Activated T-cell treated with anti-CD3 and anti-CD28 coated beads for 1 hour (primary cell): ENCODE measurements around the gene TEAD3.

Source experiments
- DNase-seq: peaks from one replicate; pipeline ENCODE4 v3.0.0-alpha.2; 2020; ENCODE audit warnings: low read depth

Gene TEAD3

DNA sequence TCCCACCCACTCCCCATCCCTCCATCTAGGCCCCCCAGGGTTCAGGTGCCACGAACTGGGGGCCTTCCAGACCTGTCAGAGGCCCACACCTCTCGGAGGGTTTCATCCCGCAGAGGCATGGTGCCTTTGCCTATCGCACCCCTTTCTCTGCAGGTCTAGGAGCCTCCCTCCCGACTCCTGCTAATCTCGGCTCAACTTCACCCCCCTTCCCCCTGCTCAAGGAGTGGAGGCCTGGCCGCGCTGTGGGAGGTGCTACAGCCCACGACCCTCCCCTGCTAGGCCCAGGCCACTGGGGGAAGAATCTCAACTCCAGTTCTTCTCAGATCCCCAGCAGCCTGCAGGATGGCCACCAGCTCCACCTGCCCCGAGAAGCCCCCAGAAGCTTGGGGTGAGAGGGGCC is 15.9 kb upstream of the TEAD3 start, which contains the start of gene TULP1:
TSS of gene TULP1 (minus strand) at position 157 of the 400 bp plus-strand sequence. CDS start at position 119, 38 bp downstream.
- no peak for DNase-seq

DNA sequence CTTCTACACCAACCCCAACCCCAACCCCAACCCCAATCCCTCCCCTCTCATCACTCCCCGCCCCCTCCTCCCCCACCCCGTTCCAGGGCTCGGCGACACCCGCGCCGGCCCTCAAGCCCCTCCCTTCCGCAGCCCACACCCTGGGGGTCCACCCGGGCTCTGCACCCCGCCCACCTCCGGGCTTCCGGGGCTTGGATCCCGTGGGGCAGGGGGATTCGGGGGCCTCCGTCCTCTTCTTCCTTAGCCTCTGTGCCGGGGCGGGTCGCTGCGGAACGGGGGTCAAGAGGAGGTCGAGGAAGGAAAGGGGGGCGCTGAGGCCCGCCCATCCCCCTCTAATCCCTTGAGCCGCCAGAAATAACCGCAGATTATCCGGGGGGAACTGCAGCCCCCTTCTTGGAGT is 15.1 kb upstream of the TEAD3 start:
- DNase-seq = no peak

DNA sequence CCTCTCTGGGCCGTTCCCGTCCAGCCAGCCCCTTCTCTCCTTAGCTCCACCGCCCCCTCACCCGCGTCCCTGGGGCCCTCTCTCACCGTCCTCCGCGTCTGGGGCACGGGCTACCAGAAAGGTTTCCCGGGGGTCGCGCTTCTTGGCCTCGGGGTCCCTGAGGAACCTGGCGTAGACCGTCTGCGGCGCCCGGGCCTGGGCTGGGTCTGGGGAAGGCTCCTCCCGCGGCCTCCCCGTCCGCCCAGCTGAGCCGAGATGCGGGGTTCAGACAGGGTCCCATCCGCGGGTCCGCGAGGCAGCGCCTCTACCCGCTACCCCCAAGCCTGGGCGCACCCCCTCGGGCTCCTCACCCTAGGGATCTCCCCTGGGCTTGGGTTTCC is 14.7 kb upstream of the TEAD3 start:
- DNase-seq = no peak

DNA sequence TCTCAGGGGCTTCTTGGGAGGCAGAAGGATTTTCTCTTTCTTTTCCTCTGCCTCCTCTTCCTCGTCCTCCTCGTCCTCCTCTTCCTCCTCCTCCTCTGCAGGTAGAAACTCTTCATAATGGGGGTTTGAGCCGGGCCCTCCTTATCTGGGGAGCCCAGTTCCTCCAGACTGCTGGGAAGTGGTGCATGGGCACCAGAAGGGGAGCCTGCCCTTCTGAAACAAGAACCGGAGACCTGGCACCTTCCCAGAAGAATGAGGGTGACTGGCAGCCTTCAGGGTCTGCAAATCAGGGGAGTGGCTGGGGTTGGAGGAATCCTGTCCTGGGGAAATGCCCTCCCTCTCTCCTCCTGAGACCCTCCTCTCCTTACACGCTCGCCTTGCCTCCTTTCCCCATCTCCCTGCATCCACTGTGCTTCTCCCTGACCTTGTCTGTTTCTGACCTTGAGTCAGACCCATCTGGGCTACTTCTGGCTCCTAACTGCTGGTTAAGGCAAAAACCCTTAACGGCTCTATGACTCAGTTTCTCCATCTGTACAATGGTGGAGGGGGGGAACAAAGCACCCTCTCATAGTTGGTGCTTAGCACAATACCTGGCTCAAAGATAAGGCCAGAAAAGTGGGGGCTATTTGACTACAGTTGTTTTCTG is 14.2 kb upstream of the TEAD3 start:
- DNase-seq = no peak

DNA sequence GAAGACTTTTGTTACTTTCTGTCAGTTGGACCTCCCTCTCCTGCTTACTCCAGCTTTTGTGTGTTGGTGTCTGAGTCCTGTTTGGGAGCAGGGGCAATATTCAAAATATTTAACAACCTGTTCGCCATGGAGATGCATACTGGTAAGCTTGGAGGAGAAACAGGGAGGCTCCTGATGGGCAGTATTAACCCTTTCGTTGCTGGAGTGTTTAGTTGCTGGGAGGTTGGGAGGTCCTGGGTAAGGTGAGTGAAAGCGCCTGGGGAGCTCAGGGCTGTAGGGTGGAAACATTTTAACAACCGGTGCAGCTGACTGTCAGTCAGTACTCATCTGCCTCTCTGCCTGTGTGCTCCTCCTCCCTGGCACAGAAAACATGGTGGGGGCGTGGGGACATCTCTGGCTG is 11.7 kb upstream of the TEAD3 start:
- DNase-seq = no peak

DNA sequence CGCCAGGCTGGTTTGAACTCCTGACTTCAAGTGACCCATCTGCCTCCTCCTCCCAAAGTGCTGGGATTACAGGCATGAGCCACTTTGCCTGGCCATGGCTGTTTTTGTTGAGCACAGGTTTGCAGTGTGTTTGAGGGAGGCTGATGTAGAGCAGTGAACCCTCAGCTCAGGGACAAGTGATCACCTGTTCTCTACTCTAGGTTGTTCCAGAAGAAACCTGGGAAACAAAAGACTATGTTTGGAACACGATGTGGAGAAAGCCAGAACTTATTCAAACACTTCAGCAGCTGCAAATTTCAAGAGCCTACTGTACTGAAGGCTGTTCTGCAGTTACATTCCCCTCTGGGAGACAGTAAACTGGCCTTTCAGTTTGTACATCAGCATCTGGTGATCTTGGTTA is 11.1 kb upstream of the TEAD3 start:
- DNase-seq = no peak

DNA sequence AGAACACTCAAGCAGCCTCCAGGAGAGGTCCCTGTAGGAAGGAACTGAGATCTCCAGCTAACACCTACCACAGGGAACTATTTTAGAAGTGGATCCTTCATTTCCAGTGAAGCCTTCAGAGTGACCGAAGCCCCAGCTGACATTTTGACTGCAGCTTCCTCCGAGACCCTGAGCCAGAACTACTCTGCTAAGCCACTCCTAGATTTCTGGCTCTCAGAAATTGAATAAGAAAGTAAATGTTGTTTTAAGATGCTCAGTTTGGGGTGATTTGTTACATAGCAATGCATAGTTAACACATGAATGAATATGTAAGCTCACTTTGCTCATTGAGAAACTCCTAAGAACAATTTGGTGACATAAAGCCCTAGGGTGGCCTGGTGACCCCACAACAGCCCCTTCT is 10.3 kb upstream of the TEAD3 start:
- no peak for DNase-seq

DNA sequence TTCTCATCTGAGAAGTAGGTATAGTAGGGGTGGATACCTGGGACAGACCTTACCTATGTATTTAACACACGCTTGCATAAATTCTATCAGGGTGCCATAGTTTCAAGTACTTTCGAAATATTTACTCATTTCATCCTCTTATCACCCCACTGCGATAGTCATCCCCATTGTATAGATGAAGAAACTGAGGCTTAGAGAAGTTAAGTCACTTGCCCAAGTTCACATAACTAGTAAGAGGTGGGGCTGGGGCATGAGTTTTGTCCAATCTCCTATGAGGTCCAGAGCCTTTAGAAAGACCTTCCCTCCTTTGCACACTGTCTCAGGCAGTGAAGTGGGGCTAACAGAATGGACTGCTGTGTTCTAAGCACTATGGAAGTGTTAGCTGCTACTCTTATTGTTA is 9.7 kb upstream of the TEAD3 start:
- no peak for DNase-seq

DNA sequence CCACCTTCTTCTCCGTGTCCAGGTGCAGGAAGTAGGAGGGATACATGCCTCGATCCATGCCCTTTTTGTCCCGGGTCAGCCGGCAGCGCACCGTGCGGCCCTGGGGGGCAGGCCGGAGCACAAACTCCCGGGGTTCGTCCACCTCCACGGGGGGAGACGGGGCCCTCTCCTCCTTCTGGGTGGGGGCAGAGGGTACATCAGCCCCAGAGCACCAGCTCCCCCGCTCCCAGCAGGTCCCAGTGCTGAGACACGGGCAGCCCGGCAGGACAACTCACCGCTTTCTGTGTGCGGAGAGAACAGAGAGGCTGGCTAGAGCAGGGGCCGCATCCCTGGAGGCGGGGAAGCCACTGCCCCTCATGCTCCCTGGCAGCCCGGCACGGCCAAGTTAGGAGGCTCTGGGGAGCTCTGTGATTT is 9.1 kb upstream of the TEAD3 start:
- no peak for DNase-seq

DNA sequence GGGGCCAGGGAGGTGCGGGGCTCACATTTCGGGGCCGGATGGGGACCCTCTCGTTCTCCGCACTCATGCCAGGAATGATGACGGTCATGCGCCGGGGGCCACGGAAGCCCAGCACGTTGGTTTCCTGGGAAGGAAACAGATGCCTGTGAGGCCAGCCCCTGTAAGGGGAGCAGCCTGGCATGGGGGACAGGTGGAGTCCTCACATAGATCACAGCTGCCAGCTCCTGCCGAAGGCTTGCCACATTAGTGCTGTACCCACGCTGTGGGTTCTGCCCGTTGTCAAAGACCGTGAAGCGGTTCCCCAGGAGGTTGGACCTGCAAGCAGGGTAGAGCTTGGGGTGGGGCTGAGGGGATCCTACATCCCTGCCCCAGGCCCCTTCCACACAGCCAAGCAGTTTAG is 6.7 kb upstream of the TEAD3 start:
- no peak for DNase-seq

DNA sequence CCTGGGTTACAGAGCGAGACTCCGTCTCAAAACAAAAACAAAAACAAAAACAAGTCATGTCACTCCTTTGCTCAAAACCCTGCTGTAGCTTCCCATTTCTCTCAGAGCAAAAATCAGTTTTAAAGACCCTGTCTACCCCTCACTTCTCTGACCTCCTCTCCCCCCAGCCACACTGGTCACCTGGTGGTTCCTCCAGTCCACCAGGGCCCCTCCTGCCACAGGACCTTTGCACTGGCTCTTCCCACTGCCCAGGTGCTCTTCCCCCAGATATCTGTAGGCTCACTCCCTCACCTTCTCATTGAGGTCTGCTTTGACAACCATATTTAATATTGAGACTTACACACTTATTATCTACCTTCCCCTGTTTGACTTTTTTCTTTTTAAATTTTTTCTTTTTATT is 4.9 kb upstream of the TEAD3 start:
- no peak for DNase-seq

DNA sequence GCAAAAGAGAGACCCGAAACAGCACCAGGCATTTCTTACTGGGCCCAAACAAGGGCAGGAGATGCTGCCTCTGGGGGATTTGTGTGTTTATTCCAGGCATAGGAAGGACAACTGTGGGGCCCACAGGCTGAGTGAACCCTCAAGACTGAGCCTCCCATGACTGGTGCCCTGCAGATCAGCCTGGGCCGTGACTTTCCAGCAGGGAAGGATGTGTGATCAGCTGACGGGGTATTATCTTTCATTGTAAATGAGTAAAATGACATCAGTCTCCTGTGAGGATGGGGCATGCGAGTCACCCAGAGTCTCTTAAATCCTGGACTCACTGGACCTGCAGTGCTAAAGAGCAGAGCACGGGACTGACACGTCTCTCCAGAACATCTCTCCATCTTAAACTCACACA is 3.9 kb upstream of the TEAD3 start:
- no peak for DNase-seq

DNA sequence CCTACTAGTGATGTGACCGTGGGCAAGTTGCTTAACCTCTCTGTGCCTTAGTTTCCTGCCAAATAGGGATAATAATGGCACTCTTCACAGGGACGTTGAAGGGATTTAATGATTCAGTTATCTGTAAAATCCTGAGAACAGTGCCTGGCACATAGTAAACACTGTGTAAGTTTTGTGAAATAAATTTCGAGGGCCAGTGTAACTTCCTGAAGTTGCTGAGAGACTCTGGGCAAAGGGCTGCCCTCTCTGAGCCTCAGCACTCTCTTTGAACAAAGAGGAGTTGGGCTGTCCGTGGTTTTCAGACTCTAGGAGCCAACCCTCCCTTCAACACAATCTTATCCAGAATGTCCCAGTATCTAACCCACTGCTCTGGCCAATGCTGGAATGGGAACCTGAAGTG is 2.5 kb upstream of the TEAD3 start:
- DNase-seq = no peak

DNA sequence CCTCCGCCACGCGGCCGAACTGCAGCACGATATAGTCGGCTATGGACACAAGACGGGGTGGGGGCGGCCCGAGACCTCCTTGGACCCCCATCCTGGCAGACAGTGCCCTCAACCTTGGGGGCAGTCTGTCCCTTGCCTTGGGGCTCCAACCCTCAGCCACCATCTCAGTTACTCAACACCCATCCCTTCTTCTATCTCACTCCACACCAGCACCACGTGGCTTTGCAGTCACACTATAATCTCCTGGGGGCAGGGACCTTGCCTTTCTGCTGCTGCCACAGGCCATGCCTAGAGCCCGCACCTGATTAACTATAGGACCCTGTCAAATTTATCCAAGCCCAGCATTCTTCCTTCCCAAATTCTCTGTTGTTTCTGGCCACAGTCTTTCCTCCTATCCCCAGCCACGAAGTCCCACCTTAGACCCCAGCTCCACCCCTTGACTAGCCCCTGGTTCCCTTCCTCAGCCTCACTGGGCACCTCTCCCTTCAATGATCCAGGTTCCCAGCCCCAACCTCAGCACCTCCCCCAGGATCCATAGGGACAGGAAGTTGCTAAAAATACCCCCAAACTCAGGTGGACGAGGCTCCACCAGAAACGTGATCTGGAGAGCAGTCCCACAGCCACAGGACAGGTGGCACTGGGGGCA is 1.7 kb upstream of the TEAD3 start:
- no peak for DNase-seq

DNA sequence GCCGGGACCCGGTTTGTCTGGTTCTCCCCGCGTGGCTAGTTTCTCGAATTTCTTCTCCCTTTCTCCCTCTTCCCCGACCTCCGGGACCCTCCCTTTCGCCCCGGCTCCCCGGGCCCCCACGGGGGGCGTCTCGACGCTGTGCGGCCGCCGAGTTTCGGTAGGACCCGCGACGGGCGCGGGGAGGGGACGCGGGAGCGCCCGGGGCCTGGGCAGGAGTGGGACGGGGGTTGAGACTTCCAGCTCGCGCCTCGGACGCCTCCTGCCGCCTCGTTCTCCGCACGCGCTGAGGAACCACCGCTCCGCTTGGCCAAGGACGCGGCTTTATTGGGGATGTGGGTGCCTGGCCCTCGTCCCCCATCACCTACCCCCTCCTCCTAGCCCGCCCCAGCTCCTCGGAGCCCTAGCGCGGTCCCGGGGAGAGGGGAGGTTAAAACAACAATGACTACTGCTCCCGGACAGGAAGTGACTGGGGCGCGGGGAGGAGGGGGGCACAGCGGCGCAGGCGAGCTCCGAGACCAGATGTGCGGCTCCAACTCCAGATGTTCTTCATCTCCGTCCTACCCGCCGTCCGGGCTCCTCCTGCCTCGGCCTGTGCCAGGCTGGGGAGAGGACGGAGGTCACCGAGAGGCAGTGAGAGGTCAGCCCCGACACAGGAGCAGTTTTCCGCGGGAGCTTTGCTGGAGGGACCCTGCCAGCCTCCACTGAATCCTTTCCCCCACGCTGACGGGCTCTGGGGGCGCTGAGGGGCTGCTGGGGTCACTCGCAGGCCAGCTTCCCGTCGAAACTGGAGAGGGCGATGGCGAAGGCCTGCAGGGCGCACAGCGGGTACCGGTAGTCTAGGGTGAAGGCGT is 917 bp upstream of the TEAD3 start:
- peak; percentile 18 for DNase-seq

DNA sequence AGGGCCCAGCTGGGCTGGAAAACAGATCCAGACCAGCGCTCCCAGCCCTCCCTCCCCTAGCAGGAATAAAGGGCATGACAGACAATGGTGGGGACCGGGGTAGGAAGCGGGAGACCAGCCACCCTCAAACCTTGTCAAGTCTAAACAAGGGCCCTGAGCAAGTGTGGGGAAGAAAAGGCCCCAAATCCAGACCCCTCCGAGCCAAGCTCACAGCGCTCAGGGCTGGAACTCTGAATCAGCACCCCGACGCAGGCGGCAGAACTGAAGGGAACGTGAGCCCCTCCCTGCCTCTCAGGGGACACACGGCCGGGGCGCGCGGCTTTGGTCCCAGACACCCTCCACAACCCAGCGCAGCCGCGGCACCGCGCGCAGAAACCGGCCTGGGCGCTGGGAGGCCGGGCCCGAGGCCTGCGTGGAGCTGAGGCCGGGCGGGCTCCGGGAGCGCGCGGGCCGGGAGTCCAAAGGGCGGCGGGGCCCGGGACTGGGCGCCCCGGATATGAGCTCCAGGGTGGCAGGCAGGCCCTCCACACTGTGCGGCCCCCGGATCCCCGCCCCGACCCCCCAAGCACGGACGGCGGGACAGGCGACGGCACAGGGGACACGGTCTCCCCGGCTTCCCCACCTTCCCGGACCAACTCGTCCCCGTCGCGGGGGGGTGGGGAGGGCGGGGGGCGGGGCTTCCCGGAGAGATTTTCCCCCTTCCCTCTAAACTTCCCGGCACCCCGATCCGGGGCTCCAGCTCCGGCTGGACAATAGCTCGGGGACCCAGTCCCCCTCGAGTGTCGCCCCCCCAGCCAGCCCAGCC is 641 bp downstream of the TEAD3 start:
- DNase-seq = no peak

DNA sequence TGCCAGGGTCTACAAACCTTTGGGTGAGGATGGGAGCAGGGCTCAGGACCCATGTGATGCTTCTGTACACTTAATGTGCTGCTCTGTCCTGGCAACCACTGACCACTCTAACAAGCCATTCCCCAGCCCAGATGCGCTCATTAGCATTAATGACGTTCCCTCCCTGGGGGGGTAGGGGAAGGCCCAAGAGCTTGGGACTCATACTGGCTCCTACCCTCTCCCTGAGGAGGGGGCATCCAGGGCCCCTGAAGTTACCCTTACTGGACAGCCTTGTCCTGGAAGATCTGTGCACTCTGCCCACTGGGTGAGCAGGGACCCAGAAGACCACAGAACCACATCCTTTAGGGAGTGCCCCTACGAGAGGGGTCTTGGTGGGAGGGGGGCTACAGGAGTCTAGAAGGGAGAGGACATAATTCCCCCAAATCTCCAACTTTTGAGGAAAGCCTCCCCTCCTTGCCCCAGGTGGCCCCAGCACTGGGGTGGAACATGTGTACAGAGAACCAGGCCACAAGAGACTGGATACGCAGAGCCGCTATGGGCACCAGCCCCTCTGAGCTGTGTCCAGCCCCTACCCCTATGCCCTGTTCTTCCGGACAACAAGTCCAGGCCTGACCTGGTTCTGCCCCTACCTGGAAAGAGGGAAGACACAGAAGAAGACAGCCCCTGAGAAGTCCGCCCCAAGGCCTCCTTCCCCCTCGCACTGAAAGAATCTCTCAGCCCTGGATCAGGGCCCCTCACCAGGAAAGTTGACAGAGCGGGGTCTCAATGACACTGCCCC is 1.4 kb downstream of the TEAD3 start:
- no peak for DNase-seq

DNA sequence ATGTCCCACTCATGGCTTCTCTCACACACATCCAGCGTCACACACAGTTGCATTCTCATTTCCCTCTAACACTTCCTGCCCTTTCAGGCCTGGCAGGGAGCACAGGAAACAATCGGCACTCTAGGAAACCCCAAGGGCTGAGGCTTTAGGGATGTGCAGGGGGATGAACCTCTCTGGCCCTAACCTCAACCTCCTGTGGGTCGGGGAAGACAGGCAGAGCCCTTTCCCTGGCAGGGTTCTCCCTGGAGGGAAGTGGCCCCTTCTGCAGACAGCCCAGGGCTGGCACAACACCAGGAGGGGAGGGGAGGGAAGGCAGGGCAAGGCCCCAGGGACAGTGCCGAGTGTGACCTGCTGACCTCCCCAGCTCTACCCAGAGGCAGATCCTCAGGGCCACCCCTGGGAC is 2.7 kb downstream of the TEAD3 start:
- DNase-seq = no peak

DNA sequence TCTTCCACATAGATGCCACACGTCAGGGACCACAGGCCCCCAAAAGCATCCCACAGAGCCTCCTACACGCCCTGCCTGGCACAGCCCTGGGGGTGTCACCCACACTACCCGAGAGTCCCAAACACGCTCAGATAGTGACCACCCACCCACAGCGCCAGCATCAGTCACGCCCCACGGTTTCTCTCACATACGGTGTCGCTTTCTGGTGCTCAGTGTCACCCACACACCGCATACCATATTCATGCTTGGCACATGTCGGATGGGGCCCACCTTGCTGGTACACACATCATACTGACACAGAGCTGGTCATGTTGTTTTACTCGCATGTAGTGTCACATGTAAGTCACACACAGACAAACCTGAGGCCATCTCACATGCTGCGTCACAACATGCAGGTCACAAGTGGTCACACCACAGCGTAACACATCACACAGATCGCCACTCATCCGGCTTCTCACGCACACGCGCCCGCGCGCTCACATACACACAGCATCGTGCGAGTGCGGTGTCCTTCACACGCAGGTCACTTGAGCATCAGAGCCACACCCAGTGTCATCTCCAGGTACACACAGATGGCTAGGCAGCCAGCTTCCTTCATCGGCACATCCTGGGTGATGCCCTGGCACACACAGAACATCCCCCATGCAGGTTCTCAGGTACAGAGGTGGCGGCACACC is 3.4 kb downstream of the TEAD3 start:
- DNase-seq = no peak

DNA sequence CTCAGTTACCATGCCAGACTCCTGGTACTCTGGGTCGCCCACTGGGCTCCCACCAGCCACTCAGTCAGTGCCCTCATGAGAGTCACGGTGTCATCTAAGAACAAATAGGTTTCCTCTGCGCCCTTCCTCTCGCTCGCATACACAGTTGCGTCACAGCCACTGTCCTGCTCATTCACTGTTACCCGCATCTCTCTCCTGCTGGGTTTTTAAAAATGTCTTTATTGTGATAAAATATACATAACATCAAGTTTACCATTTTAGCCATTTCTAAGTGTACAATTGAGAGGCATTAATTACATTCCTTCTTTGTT is 4.0 kb downstream of the TEAD3 start:
- no peak for DNase-seq

DNA sequence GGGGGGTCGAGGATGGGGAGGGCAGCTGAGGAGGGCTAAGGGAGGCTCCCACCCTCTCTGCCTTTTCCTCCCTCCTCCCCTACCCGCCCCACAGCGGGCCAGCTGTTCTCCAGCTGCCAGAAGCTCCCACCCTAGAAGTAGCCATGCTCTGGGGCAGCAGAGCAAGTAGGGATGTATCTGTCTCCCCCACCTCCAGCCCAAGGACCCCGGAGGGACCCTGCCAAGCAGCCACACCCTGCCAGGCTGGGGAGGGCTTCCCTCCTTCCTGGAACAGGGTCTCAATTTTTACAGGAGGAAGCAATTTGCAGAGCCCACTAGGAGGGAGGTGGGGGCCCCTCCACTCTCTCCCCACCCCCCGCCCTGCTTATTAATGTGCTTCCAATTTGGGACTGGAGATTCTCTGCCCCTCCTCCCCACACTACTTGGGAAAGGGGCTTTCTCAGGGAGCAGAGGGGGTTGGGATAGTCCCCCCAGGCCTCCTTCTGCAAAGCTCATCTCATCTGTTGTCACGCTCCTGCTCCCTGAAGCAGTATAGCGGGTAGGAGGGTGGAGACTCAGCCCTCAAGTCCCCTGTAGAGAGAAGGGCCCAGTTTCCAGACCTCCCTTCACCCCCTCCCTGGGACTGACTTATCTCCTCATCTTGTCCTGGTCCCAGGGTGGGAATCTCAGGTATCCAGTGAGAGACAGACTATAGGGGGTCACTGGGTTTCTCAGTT is 4.5 kb downstream of the TEAD3 start:
- no peak for DNase-seq
